ENCODE results near the gene CCL28. TPM values are rescaled to one million over a fixed set of nuclear protein-coding genes. Genes with fewer than 3 reads are reported as not detected.
A peak's percentile ranks its signal among the peaks of the same experiment; 100 is the strongest.
"Not testable (repeated sequence)": the region's sequence is repeated elsewhere in the genome, so short reads cannot be mapped to it uniquely, and the experiment has no call there.

The CCL28 gene
- 1 to 10 TPM; 2.1 to 4.4 (median 3.4) TPM for polyA plus RNA-seq (ENCODE audit: insufficient read length in 3 of 3)

- DNase-seq (ENCODE audit: low read depth in 3 of 3, low spot score in 2 of 3) = no peak
Measured at GRCh38 chr5:43412156-43412555, at the start of gene CCL28. Gene CCL28 (minus strand): TSS chr5:43412391. CDS start chr5:43412316, 75 bp downstream.

GRCh38 chr5:43461066-43461465, 48.9 kb upstream of the CCL28 start:
- DNase-seq (ENCODE audit: low read depth in 3 of 3, low spot score in 2 of 3) = no peak

GRCh38 chr5:43456556-43456955, 44.4 kb upstream of the CCL28 start:
- DNase-seq (ENCODE audit: low read depth in 3 of 3, low spot score in 2 of 3) = no peak

- not testable (repeated sequence) for DNase-seq (ENCODE audit: low read depth in 3 of 3, low spot score in 2 of 3)
Measured at GRCh38 chr5:43441575-43441974, 29.4 kb upstream of the CCL28 start.

GRCh38 chr5:43437062-43437660, 25.0 kb upstream of the CCL28 start:
- DNase-seq (ENCODE audit: low read depth in 3 of 3, low spot score in 2 of 3) = no peak

- DNase-seq (ENCODE audit: low read depth in 3 of 3, low spot score in 2 of 3) = no peak
Measured at GRCh38 chr5:43433382-43433781, 21.2 kb upstream of the CCL28 start.

- no peak for DNase-seq (ENCODE audit: low read depth in 3 of 3, low spot score in 2 of 3)
Measured at GRCh38 chr5:43432486-43433375, 20.5 kb upstream of the CCL28 start.

- DNase-seq (ENCODE audit: low read depth in 3 of 3, low spot score in 2 of 3) = no peak
Measured at GRCh38 chr5:43429706-43430105, 17.5 kb upstream of the CCL28 start.

GRCh38 chr5:43429016-43429415, 16.8 kb upstream of the CCL28 start:
- DNase-seq (ENCODE audit: low read depth in 3 of 3, low spot score in 2 of 3) = no peak

GRCh38 chr5:43427306-43427705, 15.1 kb upstream of the CCL28 start:
- DNase-seq (ENCODE audit: low read depth in 3 of 3, low spot score in 2 of 3) = no peak

GRCh38 chr5:43425983-43426382, 13.8 kb upstream of the CCL28 start:
- DNase-seq (ENCODE audit: low read depth in 3 of 3, low spot score in 2 of 3) = no peak

GRCh38 chr5:43423086-43423485, 10.9 kb upstream of the CCL28 start:
- not testable (repeated sequence) for DNase-seq (ENCODE audit: low read depth in 3 of 3, low spot score in 2 of 3)

GRCh38 chr5:43422143-43422542, 10.0 kb upstream of the CCL28 start:
- peak in 2 of 3 donors; percentile 34 to 51 for DNase-seq (ENCODE audit: low read depth in 3 of 3, low spot score in 2 of 3)

GRCh38 chr5:43421450-43422133, 9.4 kb upstream of the CCL28 start:
- no peak for DNase-seq (ENCODE audit: low read depth in 3 of 3, low spot score in 2 of 3)

- no peak for DNase-seq (ENCODE audit: low read depth in 3 of 3, low spot score in 2 of 3)
Measured at GRCh38 chr5:43420241-43420640, 8.1 kb upstream of the CCL28 start.

GRCh38 chr5:43418561-43418960, 6.4 kb upstream of the CCL28 start:
- DNase-seq (ENCODE audit: low read depth in 3 of 3, low spot score in 2 of 3) = no peak

- DNase-seq (ENCODE audit: low read depth in 3 of 3, low spot score in 2 of 3) = no peak
Measured at GRCh38 chr5:43416803-43417394, 4.7 kb upstream of the CCL28 start.

GRCh38 chr5:43415935-43416802, 4.0 kb upstream of the CCL28 start:
- no peak for DNase-seq (ENCODE audit: low read depth in 3 of 3, low spot score in 2 of 3)

- DNase-seq (ENCODE audit: low read depth in 3 of 3, low spot score in 2 of 3) = no peak
Measured at GRCh38 chr5:43413966-43414365, 1.8 kb upstream of the CCL28 start.

- DNase-seq (ENCODE audit: low read depth in 3 of 3, low spot score in 2 of 3) = no peak
Measured at GRCh38 chr5:43412644-43413043, 453 bp upstream of the CCL28 start.

Measured in right renal cortex interstitium (tissue), 3 donors.